Nephron progenitor cell (in vitro differentiated cells): ENCODE measurements around the gene RBM38.

ENCODE experiments used
- DNase-seq: peaks from one replicate; pipeline ENCODE4 v3.0.0; 2021
- H3K27ac Mint-ChIP-seq: 2 replicates; pipeline ENCODE4 v1.8.0; 2021; ENCODE audit warnings: mild to moderate bottlenecking, moderate library complexity, mixed read lengths
- H3K27me3 Mint-ChIP-seq: 2 replicates; pipeline ENCODE4 v1.8.0; 2021; ENCODE audit warnings: mild to moderate bottlenecking, low read depth, mixed read lengths; ENCODE audit not compliant: poor library complexity
- H3K36me3 Mint-ChIP-seq: 2 replicates; pipeline ENCODE4 v1.8.0; 2021; ENCODE audit warnings: low read depth, mixed read lengths
- H3K4me1 Mint-ChIP-seq: 2 replicates; pipeline ENCODE4 v1.8.0; 2021; ENCODE audit warnings: mixed read lengths
- H3K4me3 Mint-ChIP-seq: 2 replicates; pipeline ENCODE4 v1.8.0; 2021; ENCODE audit warnings: mild to moderate bottlenecking, moderate library complexity, mixed read lengths
- H3K9me3 Mint-ChIP-seq: 2 replicates; pipeline ENCODE4 v1.8.0; 2021; ENCODE audit warnings: mild to moderate bottlenecking, moderate library complexity, mixed read lengths
- CTCF ChIP-seq: fragments of 200-600 bp; sonication (generic); IDR thresholded peaks from 2 replicates; pipeline ENCODE4 v1.5.0; 2021; ENCODE audit warnings: antibody characterized with exemption

RBM38 gene

GRCh38 chr20:57392512-57393271 lies 1.5 kb downstream of the RBM38 start:
- H3K4me3 Mint-ChIP-seq = peak overlapping the region; percentile 92
- TF ChIP-seq CTCF = no peak
- H3K9me3 Mint-ChIP-seq = no peaks in the 10 kb centered on the region
- peaks cover 34% of the 10 kb centered on the region for H3K36me3 Mint-ChIP-seq
- no peak for DNase-seq
- H3K27me3 Mint-ChIP-seq = peaks cover 7% of the 10 kb centered on the region
- H3K4me1 Mint-ChIP-seq = peaks cover 74% of the 10 kb centered on the region
- H3K27ac Mint-ChIP-seq = no peak overlapping the region

GRCh38 chr20:57393321-57394120 lies 2.3 kb downstream of the RBM38 start:
- Mint-ChIP-seq H3K36me3 (peaks cover 38% of the 10 kb centered on the region), H3K27me3 (peaks cover 7% of the 10 kb centered on the region), H3K4me3 (peak overlapping the region; percentile 92), H3K4me1 (peaks cover 79% of the 10 kb centered on the region), H3K9me3 (no peaks in the 10 kb centered on the region), H3K27ac (no peak overlapping the region)
- DNase-seq = no peak
- TF ChIP-seq CTCF = no peak

GRCh38 chr20:57394121-57395082 lies 3.2 kb downstream of the RBM38 start:
- DNase-seq = no peak
- Mint-ChIP-seq H3K4me1 (peaks cover 84% of the 10 kb centered on the region), H3K27ac (no peak overlapping the region), H3K4me3 (peak overlapping the region; percentile 92), H3K27me3 (peaks cover 3% of the 10 kb centered on the region), H3K36me3 (peaks cover 45% of the 10 kb centered on the region), H3K9me3 (no peaks in the 10 kb centered on the region)
- no peak for TF ChIP-seq CTCF

GRCh38 chr20:57395111-57395966 lies 4.1 kb downstream of the RBM38 start:
- Mint-ChIP-seq H3K36me3 (peaks cover 46% of the 10 kb centered on the region), H3K27me3 (peaks cover 3% of the 10 kb centered on the region), H3K27ac (peak overlapping the region; percentile 74), H3K4me3 (peak overlapping the region; percentile 92), H3K9me3 (no peaks in the 10 kb centered on the region), H3K4me1 (peaks cover 87% of the 10 kb centered on the region)
- no peak for DNase-seq
- no peak for TF ChIP-seq CTCF
